Measurements from ENCODE around the gene USP1.

The USP1 gene

DNA sequence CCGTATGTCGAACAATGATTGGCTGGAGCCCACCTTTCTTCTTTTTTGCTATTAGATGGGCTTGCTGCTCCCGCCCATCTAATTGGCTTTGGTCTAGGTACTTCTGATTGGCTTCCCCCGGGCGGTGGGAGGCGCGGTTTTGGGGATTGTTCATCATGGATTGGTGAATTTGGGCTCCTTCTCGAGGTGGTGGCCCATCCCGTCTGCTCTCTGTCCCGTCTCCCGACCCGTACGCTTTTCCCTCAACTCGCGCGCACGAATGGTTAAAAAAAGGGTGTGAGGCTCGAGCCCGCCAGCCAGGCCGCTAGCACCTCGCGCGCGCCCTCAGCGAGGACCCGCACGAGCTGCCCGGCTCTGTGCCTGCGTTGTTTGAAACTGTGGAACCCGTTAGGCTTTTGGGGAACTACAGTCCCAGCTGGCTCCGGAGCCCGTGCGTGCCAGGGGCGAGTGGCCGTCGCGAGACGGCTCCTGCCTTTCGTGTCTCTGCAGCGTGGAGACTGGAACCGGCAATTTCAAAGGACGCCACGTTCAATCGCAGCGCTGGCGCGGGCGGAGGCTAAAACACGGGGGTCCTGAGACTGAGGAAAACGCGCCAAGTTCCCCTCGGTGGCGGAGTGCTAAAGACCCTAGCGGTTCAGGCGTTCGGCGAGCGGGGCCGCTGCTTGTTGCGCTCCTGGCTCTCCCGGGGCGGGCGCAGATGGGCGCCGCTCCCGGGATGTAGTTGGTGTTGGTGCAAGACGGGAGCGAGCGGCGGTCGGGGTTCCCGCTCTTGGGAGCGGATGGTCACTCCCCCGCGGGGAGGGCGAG, at the start of gene USP1:
Gene USP1 (plus strand): TSS at position 584 of the 807 bp plus-strand sequence. CDS start 2,819 bp downstream, outside the sequence.
- DNase-seq (ENCODE audit: insufficient read length, low spot score): peak; percentile 74
- no peak for FAIRE-seq
- TF ChIP-seq, protein P1, sequence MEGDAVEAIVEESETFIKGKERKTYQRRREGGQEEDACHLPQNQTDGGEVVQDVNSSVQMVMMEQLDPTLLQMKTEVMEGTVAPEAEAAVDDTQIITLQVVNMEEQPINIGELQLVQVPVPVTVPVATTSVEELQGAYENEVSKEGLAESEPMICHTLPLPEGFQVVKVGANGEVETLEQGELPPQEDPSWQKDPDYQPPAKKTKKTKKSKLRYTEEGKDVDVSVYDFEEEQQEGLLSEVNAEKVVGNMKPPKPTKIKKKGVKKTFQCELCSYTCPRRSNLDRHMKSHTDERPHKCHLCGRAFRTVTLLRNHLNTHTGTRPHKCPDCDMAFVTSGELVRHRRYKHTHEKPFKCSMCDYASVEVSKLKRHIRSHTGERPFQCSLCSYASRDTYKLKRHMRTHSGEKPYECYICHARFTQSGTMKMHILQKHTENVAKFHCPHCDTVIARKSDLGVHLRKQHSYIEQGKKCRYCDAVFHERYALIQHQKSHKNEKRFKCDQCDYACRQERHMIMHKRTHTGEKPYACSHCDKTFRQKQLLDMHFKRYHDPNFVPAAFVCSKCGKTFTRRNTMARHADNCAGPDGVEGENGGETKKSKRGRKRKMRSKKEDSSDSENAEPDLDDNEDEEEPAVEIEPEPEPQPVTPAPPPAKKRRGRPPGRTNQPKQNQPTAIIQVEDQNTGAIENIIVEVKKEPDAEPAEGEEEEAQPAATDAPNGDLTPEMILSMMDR (IDR thresholded peaks at IDR 0.05; ENCODE audit: insufficient read depth, missing control alignments): no peak

GRCh38 chr1:62389531-62389930, 47.3 kb upstream of the USP1 start:
- TF ChIP-seq, protein P1 (IDR thresholded peaks at IDR 0.05; ENCODE audit: insufficient read depth, missing control alignments): no peak
- FAIRE-seq (no peak), DNase-seq (ENCODE audit: insufficient read length, low spot score) (no peak)

DNA sequence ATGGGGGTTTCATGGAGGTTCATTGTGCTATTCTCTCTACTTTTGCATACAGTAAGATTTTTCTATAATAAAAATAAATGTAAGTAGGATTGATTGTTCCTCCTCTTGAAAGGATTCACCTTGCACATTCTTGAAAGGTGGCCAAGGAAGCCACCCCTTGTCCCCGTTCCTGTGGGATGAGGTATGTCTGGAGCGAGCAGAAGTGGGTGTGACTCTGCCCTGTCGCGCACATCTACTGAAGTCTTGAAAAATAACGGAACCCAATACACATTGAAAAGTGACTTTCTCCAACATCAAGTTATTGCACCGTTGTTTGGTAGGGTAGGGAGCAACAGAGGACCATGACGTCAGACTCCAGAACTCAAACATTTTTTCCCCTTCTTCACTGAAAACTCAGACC, 46.8 kb upstream of the USP1 start:
- TF ChIP-seq, protein P1 (IDR thresholded peaks at IDR 0.05; ENCODE audit: insufficient read depth, missing control alignments): no peak
- DNase-seq (ENCODE audit: insufficient read length, low spot score): no peak
- FAIRE-seq: no peak

DNA sequence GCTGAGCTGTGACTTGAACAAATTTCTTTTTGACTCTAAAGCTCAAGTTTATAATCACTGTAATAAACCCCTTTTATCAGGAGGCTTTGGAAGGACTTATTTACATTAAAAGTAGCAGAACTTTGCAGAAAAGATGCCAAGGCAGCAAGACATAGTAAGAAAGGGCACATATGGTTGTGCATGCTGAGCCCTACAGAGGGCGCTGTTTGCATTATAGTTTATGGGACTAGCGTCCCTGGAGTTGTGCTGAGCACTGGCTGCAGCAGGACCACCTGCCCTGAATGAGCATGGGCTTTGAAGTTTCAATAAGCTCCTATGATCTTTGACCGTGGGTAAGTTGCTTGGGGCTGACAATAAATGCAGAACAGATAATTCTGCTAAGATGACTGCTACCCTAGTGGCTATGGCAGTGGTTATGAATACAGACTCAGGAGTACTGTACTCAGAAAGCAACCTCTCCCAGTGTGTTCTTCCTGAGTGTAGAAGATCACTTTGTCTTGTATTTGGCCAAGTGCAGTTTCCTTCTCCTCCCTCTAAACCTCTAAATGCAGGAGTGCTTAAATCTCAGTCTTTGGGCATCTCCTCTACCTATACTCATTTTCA, 45.4 kb upstream of the USP1 start:
- FAIRE-seq: no peak
- TF ChIP-seq, protein P1 (IDR thresholded peaks at IDR 0.05; ENCODE audit: insufficient read depth, missing control alignments): peak; percentile 29

DNA sequence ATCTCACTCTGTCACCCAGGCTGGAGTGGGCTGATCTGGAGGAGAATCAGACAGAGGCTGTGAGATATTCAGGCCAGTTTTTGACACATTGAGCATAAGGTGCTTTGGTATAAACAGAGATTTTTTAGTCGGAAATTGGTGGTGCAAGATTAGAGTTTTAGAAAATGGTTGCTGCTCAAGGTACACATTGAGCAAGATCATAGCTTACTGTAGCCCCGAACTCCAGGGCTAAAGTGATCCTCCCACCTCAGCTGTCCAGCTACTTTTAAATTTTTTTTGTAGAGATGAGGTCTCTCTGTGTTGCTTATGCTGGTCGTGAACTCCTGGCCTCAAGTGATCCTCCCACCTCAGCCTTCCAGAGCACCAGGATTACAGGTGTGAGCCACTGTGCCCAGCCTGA, 43.9 kb upstream of the USP1 start:
- DNase-seq (ENCODE audit: insufficient read length, low spot score) (no peak), FAIRE-seq (no peak)
- TF ChIP-seq, protein P1 (IDR thresholded peaks at IDR 0.05; ENCODE audit: insufficient read depth, missing control alignments): no peak

More for the DNA sequence above, 45.4 kb upstream of the USP1 start:
- no peak for DNase-seq (ENCODE audit: insufficient read length, low spot score)

DNA sequence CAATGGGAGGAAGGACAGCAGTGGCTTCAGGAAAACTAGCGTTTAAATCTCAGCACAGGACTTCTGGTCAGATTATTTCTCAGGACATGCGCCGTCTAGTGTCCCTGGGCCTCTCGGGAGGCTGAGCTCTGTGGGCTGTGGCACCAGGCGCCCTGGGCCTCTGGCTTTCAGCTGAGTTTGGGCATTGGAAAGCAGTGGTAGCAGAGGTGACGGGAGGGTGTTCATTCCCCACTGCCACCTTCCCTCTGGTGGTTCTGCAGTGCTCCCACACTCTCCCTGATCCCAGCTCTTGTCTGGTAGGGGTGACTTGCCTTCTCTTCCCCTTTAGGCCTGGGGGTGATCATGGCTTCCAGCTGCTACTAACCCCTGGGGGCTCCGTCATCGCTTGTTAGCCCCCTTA, 42.2 kb upstream of the USP1 start:
- TF ChIP-seq, protein P1 (IDR thresholded peaks at IDR 0.05; ENCODE audit: insufficient read depth, missing control alignments): no peak
- DNase-seq (ENCODE audit: insufficient read length, low spot score) (no peak), FAIRE-seq (no peak)

GRCh38 chr1:62395291-62395690, 41.6 kb upstream of the USP1 start:
- DNase-seq (ENCODE audit: insufficient read length, low spot score) (no peak), FAIRE-seq (no peak)
- TF ChIP-seq, protein P1 (IDR thresholded peaks at IDR 0.05; ENCODE audit: insufficient read depth, missing control alignments): no peak

Measured in D721Med (cell line).